K562 (cell line): ENCODE measurements around the gene ATXN1. TPM values are rescaled to one million over a fixed set of nuclear protein-coding genes. Genes with fewer than 3 reads are reported as not detected.

Experiments used
- ATAC-seq: fragments of 200-7000 bp; cut with Tn5 transposase; 3 replicates; pipeline ENCODE4 v1.9.1; 2020; ENCODE audit warnings: moderate library complexity
- BruUV-seq: library from RNA; stranded (reverse); fragments of 400-500 nt; replicated peaks from 2 replicates; lab custom pipeline; 2021; lab: Mats Ljungman, UMichigan
- CTCF ChIA-PET: fragments of 300-600 bp; formaldehyde crosslinking; extraction: SDS; loops from one replicate; lab custom pipeline; 2021; ENCODE audit warnings: low intra/inter-chr PET ratio; lab: Yijun Ruan, JAX
- POLR2A ChIA-PET: fragments of 300-600, 350-650 bp; sonication (Branson Sonifier 250); formaldehyde crosslinking; extraction: SDS; loops from one replicate; lab custom pipeline; 2021; ENCODE audit warnings: antibody characterized with exemption, inconsistent platforms; lab: Yijun Ruan, JAX
- DNase-seq, 4 experiments: peaks; one replicate each; pipeline versions ENCODE4 v3.0.0 to v3.0.0-alpha.2; 2011 to 2018; ENCODE audit warnings: low spot score in 3 of 4, mixed read lengths in 3 of 4; ENCODE audit errors: extremely low read depth in 1 of 4
- FAIRE-seq: peaks from 2 replicates; lab custom pipeline; 2011; peaks lifted over from hg19 to GRCh38; lab: Jason Lieb, UNC
- H2AFZ ChIP-seq: 2 replicates; pipeline ENCODE4 v1.6.0; 2011; ENCODE audit warnings: low read depth, low read length, control low read depth, inconsistent platforms
- H3K27ac ChIP-seq: fragments of 200-600 bp; 3 replicates; pipeline ENCODE4 v1.8.0; 2011; ENCODE audit warnings: low read depth, mild to moderate bottlenecking, control low read depth, inconsistent platforms, low read length, moderate library complexity, mixed read lengths; ENCODE audit errors: extremely low read depth
- H3K27me3 ChIP-seq, 2 experiments: fragments of 300-600 bp in 1 of 2; 2 replicates in 1 of 2; 3 replicates in 1 of 2; pipeline versions ENCODE4 v1.6.0 to v1.8.0; 2011; ENCODE audit warnings: inconsistent platforms in 2 of 2, low read length in 2 of 2, mild to moderate bottlenecking in 1 of 2, mixed read lengths in 1 of 2, moderate library complexity in 1 of 2; ENCODE audit not compliant: control insufficient read depth in 2 of 2, insufficient read depth in 2 of 2
- H3K36me3 ChIP-seq: fragments of 300-600 bp; 3 replicates; pipeline ENCODE4 v1.8.0; 2011; ENCODE audit warnings: mild to moderate bottlenecking, low read length, inconsistent platforms; ENCODE audit not compliant: control insufficient read depth, insufficient read depth
- H3K4me1 ChIP-seq, 2 experiments: fragments of 200-600 bp in 1 of 2; replicated peaks in 1 of 2; 2 replicates in 1 of 2; 3 replicates in 1 of 2; pipeline versions ENCODE4 v1.5.1 to v1.8.0; 2011; ENCODE audit warnings: inconsistent platforms in 2 of 2, low read length in 2 of 2, mild to moderate bottlenecking in 1 of 2, mixed read lengths in 1 of 2, moderate library complexity in 1 of 2; ENCODE audit not compliant: control insufficient read depth in 2 of 2, insufficient read depth in 2 of 2
- H3K4me2 ChIP-seq: 2 replicates; pipeline ENCODE4 v1.6.1; 2011; ENCODE audit warnings: low read length, control low read depth, inconsistent platforms, mixed read lengths; ENCODE audit not compliant: insufficient read depth
- H3K4me3 ChIP-seq: fragments of 200-600 bp; sonication (generic), shearing (Covaris generic); 2 replicates; pipeline ENCODE4 v1.5.1; 2016; ENCODE audit warnings: control low read depth, inconsistent platforms
- H3K79me2 ChIP-seq: fragments of 200-600 bp; 3 replicates; pipeline ENCODE4 v1.8.0; 2011; ENCODE audit warnings: low read length, inconsistent platforms; ENCODE audit not compliant: control insufficient read depth, insufficient read depth
- H3K9ac ChIP-seq, 2 experiments: 2 replicates each; pipeline versions ENCODE4 v1.6.0 to v1.6.1; 2011; ENCODE audit warnings: low read depth in 2 of 2, low read length in 2 of 2, control low read depth in 1 of 2, inconsistent platforms in 1 of 2, mild to moderate bottlenecking in 1 of 2, mixed read lengths in 1 of 2; ENCODE audit not compliant: insufficient read depth in 1 of 2
- H3K9me1 ChIP-seq: one replicate; pipeline ENCODE4 v1.6.0; 2011; ENCODE audit warnings: inconsistent platforms, mild to moderate bottlenecking, low read length, moderate library complexity; ENCODE audit not compliant: control insufficient read depth, insufficient read depth
- H3K9me3 ChIP-seq: replicated peaks from 2 replicates; pipeline ENCODE4 v1.5.1; 2011; ENCODE audit warnings: low read depth, low read length, inconsistent platforms; ENCODE audit not compliant: control insufficient read depth, insufficient read depth
- H4K20me1 ChIP-seq: replicated peaks from 2 replicates; pipeline ENCODE4 v1.6.1; 2011; ENCODE audit warnings: low read length, inconsistent platforms, mixed read lengths; ENCODE audit not compliant: control insufficient read depth, insufficient read depth
- ADNP ChIP-seq: fragments of 200-800 bp; sonication (Bioruptor generic); IDR thresholded peaks from 2 replicates; pipeline ENCODE4 v1.6.1; 2016; ENCODE audit warnings: missing genetic modification characterization, missing compliant biosample characterization
- MTA3 ChIP-seq: fragments of 450-650 bp; formaldehyde crosslinking; IDR thresholded peaks from 2 replicates; pipeline ENCODE4 v1.6.1; 2017; ENCODE audit warnings: mild to moderate bottlenecking, borderline replicate concordance
- POLR2G ChIP-seq: fragments of 200-400 bp; formaldehyde crosslinking; IDR thresholded peaks from 2 replicates; pipeline ENCODE4 v1.6.1; 2017; ENCODE audit warnings: low read depth, mild to moderate bottlenecking, antibody characterized with exemption, low read length, moderate library complexity
- PRPF4 ChIP-seq: fragments of 200-400 bp; formaldehyde crosslinking; IDR thresholded peaks from one replicate; pipeline ENCODE4 v1.6.1; 2017; ENCODE audit warnings: low read length, low read depth, mild to moderate bottlenecking; ENCODE audit not compliant: insufficient read depth, poor library complexity, severe bottlenecking
- ZNF311 ChIP-seq: fragments of 250-450 bp; sonication (Bioruptor Pico); IDR thresholded peaks from 2 replicates; pipeline ENCODE4 v1.4.0; 2020; ENCODE audit warnings: mild to moderate bottlenecking, moderate library complexity
- ZNF324 ChIP-seq: fragments of 250-450 bp; sonication (Bioruptor Pico); IDR thresholded peaks from 2 replicates; pipeline ENCODE4 v1.4.0; 2020; ENCODE audit warnings: mild to moderate bottlenecking
- WGBS: fragments of 100-300 bp; shearing (Covaris generic); methylation state at CpG from one replicate; pipeline ENCODE4 v1.1.6; 2016; ENCODE audit warnings: low coverage, mixed read lengths; ENCODE audit not compliant: insufficient coverage; ENCODE audit errors: missing lambda C conversion rate; 5-methylcytosine and 5-hydroxymethylcytosine counted together
- in situ Hi-C: fragments of 300-500 bp; cut with MboI; formaldehyde crosslinking; loops from 4 replicates; pipeline ENCODE4 v1.15.0; 2018; ENCODE audit warnings: inconsistent platforms, mixed read lengths
- intact Hi-C: fragments of 100-400 bp; cut with micrococcal nuclease; formaldehyde crosslinking; loops from 2 replicates; pipeline ENCODE4 v1.14.2; 2022
- polyA plus RNA-seq, 8 experiments: library from polyadenylated mRNA; depleted of rRNA in 4 of 8; stranded (reverse) in 5 of 8; unstranded in 3 of 8; fragments of >200 nt; fragmentation: Nextera tagmentation in 2 of 8; fragmentation: Illumina TruSeq in 1 of 8; extraction: Ambion mirVana in 2 of 8; extraction: Trizol in 1 of 8; gene quantifications; 2 replicates each; pipeline versions ENCODE4 v1.2.1 to v1.2.3, GENCODE V29; 2011 to 2014; ENCODE audit warnings: inconsistent platforms in 1 of 8, missing spikeins in 1 of 8
- total RNA-seq, 7 experiments: library from RNA; depleted of rRNA in 6 of 7; stranded (reverse); fragments of >200 nt in 6 of 7; fragmentation: Illumina TruSeq in 2 of 7; extraction: Trizol in 2 of 7; gene quantifications; 2 replicates each; pipeline versions ENCODE4 v1.2.1 to v1.2.3, GENCODE V29; 2011 to 2021; ENCODE audit warnings: low replicate concordance in 1 of 7
- TF ChIP-seq, protein P1 (sequence below): fragments of 250-450 bp; sonication (Bioruptor Pico); IDR thresholded peaks from 2 replicates; pipeline ENCODE4 v1.5.0; 2021; ENCODE audit warnings: mild to moderate bottlenecking, borderline replicate concordance
- TF ChIP-seq, protein P2 (sequence below), 2 experiments: fragments of 450-650 bp; conservative IDR thresholded peaks; 2 replicates each; pipeline ENCODE4 v1.6.1; 2017; ENCODE audit warnings: mild to moderate bottlenecking in 2 of 2, moderate library complexity in 2 of 2

ATXN1 gene
- total and polyA plus RNA-seq, 9 of the 15 experiments (the other 6 are each of a cell fraction or from before 2014, with no cell fraction given): under 0.01 to 1.2 (median 0.58) TPM

DNA sequence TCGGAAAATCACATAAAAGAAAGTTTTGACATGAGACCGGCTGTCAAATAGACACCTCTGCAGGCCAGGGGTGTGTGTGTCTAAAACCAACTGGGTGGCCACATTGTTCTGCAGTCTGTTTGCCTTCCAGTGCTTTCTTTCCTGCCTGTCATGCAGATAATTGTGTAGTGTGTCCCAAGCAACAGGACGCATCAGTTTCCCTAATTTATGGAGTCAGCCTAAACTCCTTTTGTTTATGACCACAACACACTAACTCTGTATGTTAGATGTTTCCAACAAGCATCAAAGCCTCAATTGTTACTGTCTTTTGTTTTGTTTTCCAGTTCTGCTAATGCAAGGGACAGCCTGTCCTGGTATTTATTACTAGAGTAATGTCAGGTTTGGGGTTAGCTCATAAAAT is 205.7 kb downstream of the ATXN1 start:
- ChIA-PET CTCF (no interaction called here), POLR2A (no interaction called here)
- no peak for FAIRE-seq
- 6% methylated on average over 3 of the region's 3 CpGs for WGBS
- intact Hi-C loops (no loop called here), in situ Hi-C loops (no loop called here)
- no peak for ATAC-seq
- Histone ChIP-seq H3K4me1 (no peaks in the 10 kb centered on the region), H3K27me3 (peaks cover 6 to 12% of the 10 kb centered on the region in 2 experiments; a peak in 4 of 5 replicates), H3K9me1 (no peaks in the 10 kb centered on the region), H3K27ac (no peak overlapping the region), H3K79me2 (no peaks in the 10 kb centered on the region), H4K20me1 (no peaks in the 10 kb centered on the region), H3K9ac (no peak overlapping the region), H3K4me2 (no peak overlapping the region), H3K4me3 (no peak overlapping the region), H3K36me3 (no peaks in the 10 kb centered on the region), H3K9me3 (no peaks in the 10 kb centered on the region), H2AFZ (no peak overlapping the region)
- no TSS peak for BruUV-seq
- no peak for TF ChIP-seq ADNP (tag)
- TF ChIP-seq, protein P1, sequence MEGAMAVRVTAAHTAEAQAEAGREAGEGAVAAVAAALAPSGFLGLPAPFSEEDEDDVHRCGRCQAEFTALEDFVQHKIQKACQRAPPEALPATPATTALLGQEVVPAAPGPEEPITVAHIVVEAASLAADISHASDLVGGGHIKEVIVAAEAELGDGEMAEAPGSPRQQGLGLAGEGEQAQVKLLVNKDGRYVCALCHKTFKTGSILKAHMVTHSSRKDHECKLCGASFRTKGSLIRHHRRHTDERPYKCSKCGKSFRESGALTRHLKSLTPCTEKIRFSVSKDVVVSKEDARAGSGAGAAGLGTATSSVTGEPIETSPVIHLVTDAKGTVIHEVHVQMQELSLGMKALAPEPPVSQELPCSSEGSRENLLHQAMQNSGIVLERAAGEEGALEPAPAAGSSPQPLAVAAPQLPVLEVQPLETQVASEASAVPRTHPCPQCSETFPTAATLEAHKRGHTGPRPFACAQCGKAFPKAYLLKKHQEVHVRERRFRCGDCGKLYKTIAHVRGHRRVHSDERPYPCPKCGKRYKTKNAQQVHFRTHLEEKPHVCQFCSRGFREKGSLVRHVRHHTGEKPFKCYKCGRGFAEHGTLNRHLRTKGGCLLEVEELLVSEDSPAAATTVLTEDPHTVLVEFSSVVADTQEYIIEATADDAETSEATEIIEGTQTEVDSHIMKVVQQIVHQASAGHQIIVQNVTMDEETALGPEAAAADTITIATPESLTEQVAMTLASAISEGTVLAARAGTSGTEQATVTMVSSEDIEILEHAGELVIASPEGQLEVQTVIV (CRISPR knock-in tag): no peak
- TF ChIP-seq POLR2G: no peak
- no peak for TF ChIP-seq ZNF311 (CRISPR knock-in tag)
- TF ChIP-seq, protein P2, sequence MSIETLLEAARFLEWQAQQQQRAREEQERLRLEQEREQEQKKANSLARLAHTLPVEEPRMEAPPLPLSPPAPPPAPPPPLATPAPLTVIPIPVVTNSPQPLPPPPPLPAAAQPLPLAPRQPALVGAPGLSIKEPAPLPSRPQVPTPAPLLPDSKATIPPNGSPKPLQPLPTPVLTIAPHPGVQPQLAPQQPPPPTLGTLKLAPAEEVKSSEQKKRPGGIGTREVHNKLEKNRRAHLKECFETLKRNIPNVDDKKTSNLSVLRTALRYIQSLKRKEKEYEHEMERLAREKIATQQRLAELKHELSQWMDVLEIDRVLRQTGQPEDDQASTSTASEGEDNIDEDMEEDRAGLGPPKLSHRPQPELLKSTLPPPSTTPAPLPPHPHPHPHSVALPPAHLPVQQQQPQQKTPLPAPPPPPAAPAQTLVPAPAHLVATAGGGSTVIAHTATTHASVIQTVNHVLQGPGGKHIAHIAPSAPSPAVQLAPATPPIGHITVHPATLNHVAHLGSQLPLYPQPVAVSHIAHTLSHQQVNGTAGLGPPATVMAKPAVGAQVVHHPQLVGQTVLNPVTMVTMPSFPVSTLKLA (conservative IDR thresholded peaks at IDR 0.05): no peak
- no peak for TF ChIP-seq MTA3
- TF ChIP-seq ZNF324 (CRISPR knock-in tag): no peak
- no peak for TF ChIP-seq PRPF4
- no peak for DNase-seq
